SIG-M5 treated with dmso at 0.1 percent for 504 hours (cell line): Measurements from ENCODE around the gene EBPL.
"Not testable (repeated sequence)": the region's sequence is repeated elsewhere in the genome, so short reads cannot be mapped to it uniquely, and the experiment has no call there.

Experiments used
- DNase-seq: peaks from one replicate; lab custom pipeline; 2025; ENCODE audit not compliant: unreplicated experiment; lab: John Stamatoyannopoulos, UW

The EBPL gene

DNA sequence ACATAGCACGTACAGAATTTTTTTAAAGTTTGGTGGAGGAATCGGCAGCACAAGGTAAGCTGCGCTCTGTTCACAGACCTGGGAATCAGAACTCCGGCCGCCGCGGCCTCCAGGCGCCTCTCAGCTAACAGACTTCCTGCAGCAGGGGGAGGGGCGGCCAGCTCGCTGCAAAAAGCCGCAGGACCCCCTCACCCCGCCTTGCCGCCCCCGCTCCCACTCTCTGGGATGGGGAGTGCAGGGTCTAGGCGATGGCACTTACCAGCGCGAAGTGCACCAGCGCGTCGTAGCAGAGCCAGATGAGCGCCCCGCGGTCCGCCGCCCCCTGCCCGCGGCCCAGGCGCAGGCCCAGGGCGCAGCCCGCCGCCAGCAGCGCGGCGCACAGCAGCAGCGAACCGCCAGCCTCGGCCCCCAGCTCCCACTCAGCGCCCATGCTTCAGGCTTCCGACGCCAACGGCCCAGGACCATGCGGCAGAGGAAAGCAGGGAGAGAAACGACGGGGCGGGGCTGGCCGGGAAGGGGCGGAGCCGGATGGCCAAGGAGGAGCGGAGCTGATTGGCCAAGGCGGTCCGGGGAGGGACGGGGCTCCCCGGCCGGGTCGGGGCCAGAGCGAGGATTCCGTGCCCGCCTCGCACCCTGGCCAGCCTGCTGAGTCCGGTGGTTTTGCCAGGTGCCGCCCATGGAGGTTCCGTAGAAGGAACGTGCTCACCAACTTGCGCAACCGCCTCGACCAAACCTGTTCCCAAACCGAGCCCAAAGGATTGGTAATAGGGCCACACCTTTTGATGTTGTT is at the start of gene EBPL:
Gene EBPL (minus strand): TSS at position 492 of the 790 bp plus-strand sequence. CDS start 62 bp downstream, at position 430.
- peak; percentile 85 for DNase-seq

DNA sequence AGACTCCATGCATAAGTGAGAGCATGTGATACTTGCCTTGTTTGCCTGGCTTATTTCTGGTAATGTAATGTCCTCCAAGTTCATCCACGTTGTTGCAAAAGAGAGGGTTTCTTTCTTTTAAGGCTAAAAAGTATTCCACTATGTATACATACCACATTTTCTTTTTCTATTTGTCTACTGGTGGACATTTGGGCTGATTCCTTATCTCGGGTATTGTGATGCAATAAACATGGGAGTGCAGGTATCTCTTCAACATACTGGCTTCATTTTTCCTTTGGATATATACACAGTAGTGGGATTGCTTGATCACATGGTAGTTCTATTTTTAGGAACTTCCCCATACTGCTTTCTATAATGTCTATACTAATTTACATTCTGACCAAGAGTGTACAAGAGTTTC is 49.6 kb upstream of the EBPL start:
- DNase-seq = no peak

DNA sequence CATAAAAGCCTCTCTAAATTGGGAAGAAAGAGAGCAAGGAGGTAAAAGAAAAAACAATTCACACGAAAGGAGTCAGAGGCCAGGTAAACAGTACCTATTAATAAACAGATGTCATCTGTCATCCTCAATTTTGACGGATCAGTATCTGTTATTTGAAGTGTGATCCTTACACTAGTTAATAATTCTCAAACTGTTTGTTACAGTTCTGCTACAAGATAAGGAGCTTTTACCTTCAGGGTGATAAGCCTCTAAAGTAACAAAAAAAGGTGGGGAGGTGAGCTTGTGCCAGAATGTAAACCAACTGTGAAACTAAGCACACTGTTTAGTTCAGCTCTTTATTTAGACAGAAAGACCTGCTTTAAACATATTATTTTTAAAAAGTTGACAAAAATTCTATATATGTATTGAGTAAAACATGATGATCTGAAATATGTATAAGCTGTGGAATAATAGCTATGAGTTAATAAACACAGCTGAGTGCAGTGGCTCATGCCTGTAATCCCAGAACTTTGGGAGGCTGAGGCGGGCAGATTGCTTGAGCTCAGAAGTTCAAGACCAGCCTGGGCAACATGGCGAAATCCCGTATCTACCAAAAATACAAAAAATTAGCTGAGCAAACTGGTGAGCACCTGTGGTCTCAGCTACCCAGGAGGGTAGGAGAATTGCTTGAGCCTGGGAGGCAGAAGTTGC is 48.4 kb upstream of the EBPL start:
- no peak for DNase-seq

- no peak for DNase-seq
These were observed 42.1 kb upstream of the EBPL start for GRCh38 chr13:49733181-49733951.

DNA sequence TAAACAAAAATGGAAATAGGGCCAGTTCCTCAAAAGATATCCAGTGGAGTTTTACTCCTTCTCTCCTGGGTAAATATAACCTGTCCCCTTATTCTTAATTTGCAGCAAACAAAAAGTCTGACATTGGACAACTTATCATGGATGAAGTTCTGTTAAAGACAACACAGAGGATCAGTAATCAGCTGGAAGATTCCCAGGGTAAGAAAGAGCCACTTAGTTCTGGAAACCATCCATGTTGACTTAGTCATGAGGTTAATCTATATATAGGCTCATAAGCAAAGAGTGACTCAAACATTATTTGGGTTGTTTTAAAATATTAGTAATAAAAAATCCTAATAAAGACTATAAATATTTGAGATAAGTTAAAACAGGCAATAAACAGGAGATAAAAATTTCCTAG is 40.5 kb upstream of the EBPL start:
- DNase-seq = no peak

DNA sequence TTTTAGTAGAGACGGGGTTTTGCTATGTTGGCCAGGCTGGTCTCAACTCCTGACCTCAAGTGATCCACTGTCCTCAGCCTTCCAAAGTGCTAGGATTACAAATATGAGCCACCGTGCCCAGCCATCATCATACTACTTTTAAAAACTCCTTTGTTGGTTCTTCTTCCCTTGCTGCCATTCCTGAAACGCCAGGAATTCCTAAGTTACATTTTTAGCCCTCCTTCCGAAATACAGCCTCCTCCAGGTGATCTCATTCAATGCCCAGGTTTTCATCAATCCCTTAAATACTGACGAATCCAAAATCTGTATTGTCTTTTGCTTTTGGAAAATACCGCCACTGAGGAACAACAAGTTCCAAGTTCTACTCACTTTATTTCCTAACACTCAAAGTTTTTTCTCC is 25.3 kb upstream of the EBPL start:
- no peak for DNase-seq

GRCh38 chr13:49714757-49715156 is 23.5 kb upstream of the EBPL start:
- DNase-seq = no peak

DNA sequence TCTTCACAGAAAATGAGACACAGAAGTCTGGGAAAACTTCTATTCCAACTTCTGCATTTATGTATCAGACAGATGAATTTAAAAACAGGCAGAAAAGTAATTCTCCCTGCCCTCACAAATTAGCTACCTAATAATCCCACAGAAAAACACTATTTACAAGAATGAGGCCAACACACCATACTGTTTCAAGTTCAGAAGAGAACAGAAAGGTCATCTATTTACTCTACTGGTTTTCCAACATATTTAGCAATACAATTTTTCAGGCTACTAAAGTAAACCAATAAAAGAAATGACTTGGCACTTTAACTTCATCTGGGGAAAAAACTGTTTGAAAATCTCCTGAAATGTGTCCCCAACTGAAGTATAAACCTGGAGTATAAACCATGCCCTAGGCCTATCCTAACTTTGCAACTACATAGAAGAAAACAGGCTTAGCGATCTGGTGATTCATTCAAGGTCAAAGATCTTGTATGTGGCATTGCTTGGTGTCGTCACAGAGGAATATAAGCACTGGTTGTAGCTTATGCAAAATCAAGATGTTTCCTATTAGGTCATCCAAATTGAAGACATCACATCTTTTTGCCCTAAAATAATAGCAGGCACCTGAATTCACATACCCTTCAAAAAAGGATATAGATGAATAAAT is 20.1 kb upstream of the EBPL start:
- DNase-seq = peak; percentile 27

DNA sequence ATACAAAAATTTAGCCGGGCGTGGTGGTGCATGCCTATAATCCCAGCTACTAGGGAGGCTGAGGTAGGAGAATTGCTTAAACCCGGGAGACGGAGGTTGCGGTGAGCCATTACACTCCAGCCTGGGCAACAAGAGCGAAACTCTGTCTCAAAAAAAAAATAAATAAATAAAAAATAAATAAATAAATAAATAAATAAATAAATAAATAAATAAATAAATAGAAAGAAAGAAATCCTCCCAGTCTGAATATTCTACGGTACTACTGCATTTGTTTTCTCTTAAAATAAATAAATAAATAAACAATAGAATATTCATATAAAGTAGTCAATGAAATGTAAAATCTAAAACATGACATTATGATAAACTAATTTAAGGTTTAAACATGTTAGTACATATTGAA is 13.0 kb upstream of the EBPL start:
- not testable (repeated sequence) for DNase-seq

DNA sequence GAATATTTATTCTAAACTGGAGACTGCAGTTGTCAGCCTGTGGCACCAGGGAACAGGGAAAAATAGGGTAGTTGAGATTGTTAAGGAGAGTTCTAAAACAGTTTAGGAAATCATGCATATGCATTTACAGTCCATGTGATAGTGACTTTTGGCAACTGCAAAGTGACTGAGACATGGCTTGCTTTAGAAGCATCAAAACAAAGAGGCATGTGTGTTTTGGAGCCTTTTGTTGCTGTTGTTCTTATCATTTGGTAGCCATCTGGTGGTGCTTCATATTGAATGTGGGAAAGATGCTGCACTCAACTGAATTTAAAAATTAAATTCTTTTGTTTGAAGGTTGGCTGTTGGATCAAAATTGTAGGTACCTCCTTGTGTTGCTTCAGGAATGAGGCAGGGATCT is 10.2 kb upstream of the EBPL start:
- no peak for DNase-seq

DNA sequence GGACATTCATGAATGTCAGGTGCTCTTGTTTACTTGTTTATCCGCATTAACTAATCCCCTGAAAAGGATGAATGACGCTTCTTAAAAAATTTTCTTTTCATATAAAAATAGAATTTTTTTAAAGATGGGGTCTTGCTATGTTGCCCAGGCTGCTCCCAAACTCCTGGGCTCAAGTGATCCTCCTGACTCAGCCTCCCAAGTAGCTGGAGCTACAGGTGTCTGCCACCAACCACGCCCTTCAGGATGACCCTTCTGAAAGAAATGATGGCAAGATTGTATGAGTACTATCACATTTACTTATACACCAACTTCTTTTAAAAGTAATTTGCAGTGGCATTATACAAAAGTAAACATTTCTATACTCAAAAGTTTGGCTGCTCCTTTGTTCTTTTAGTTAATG is 6.2 kb upstream of the EBPL start:
- DNase-seq = no peak

DNA sequence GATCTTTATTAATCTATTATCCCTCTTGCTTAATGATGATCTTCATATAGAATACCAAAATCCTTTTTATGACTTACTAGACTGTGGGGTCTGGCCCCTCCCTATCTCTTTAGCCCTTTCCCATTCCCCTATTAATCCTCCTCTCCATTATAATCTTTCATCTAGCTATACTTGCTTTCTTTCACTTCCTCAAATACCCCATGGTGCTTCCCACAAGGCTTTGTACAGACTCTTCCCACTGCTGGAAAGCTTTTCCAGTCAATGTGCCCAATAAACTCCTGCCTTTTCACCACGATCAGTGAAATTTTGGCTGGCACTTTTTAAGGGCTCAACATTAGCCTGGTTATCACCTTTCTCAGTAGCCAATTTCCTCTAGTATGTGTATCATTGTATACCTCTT is 3.2 kb upstream of the EBPL start:
- no peak for DNase-seq

GRCh38 chr13:49693877-49694276 is 2.6 kb upstream of the EBPL start:
- DNase-seq = no peak

GRCh38 chr13:49693191-49693733 is 2.0 kb upstream of the EBPL start:
- no peak for DNase-seq

- peak; percentile 42 for DNase-seq
These were observed 922 bp downstream of the EBPL start for GRCh38 chr13:49690133-49690994.

DNA sequence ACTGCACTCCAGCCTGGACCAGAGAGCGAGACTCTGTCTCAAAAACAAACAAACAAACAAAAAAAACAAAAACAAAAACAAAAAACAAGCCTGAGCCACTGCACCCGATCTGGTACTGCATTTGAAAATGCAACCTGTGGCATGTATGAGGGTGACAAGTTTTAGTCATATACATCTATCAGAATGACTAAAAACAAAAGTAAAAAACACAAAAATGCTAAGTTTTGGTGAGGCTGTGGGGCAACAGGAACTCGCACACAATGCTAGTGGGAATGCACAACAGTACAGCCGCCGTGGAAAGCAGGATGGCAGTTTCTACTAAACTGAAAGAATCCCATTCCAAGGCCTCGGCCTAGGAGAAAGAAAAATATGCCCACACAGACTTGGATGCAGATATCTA is 7.8 kb downstream of the EBPL start:
- DNase-seq = no peak

DNA sequence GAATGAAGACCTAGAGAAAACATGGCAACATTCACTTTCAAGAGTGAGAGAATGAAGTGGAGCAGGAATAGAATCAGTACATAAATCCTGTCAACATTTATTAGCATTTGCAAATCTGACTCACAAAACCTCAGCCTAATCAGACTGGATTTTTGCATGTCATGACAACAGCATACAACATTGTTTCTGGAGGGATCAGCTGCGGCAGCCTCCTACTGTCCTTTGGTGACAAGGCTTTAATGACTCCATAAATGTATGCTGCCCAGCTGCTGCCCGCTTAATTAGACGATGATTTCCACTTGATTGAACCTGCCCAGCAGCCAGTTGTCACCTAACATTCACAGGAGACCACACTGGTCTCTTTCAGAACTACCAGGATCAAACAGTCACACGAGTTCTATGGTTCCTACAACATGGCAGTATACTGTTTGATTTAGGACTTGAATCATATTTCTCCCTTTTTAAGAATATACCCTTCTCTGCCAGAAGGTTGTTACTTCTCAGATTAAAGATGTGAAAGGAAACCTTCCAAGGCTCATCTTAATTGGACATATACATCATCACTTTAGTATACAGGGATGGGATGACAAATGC is 9.3 kb downstream of the EBPL start:
- no peak for DNase-seq

DNA sequence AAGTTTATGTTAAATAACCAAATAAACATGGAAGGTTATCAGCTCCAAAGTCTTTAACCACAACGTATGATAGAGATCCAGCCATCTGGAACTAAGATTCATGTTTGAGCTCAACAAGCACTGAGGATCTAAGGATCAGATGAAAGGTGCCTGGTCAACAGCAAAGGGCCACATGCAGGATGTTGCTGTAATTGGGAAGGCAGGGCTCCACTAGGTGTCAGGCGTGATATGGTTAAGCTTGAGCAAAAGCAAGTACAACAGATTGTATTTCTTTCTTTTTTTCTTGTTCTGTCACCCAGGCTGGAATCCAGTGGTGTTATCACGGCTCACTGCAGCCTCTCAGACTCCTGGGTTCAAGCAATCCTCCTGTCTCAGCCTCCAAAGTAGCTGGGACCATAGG is 12.0 kb downstream of the EBPL start:
- no peak for DNase-seq

GRCh38 chr13:49678191-49678914 is 12.9 kb downstream of the EBPL start:
- no peak for DNase-seq
